Stimulated activated effector memory CD8-positive, alpha-beta T cell treated with anti-CD3 and anti-CD28 coated beads, Interleukin-12 subunit alpha, Interleukin-12 subunit beta, amount 100 ng/mL, for 72 hours (primary cell): ENCODE results near the gene THOC7.
A peak's percentile ranks its signal among the peaks of the same experiment; 100 is the strongest.

Experiments used
- ATAC-seq: fragments of 150-1000 bp; cut with Tn5 transposase; 2 replicates; pipeline ENCODE4 v1.10.0; 2021
- DNase-seq, 2 donors: peaks; one replicate each; pipeline ENCODE4 v3.0.0; 2021 to 2022; ENCODE audit warnings: low spot score in 2 of 2
- H3K27ac Mint-ChIP-seq: one replicate; pipeline ENCODE4 v1.8.0; 2022; ENCODE audit warnings: mild to moderate bottlenecking, mixed read lengths
- H3K36me3 Mint-ChIP-seq: one replicate; pipeline ENCODE4 v1.8.0; 2022; ENCODE audit warnings: mild to moderate bottlenecking, mixed read lengths
- H3K4me1 Mint-ChIP-seq: one replicate; pipeline ENCODE4 v1.8.0; 2022; ENCODE audit warnings: mixed read lengths
- H3K4me3 Mint-ChIP-seq: one replicate; pipeline ENCODE4 v1.8.0; 2022; ENCODE audit warnings: mild to moderate bottlenecking, mixed read lengths
- H3K9me3 Mint-ChIP-seq: one replicate; pipeline ENCODE4 v1.8.0; 2022; ENCODE audit warnings: mixed read lengths

The THOC7 gene

DNA sequence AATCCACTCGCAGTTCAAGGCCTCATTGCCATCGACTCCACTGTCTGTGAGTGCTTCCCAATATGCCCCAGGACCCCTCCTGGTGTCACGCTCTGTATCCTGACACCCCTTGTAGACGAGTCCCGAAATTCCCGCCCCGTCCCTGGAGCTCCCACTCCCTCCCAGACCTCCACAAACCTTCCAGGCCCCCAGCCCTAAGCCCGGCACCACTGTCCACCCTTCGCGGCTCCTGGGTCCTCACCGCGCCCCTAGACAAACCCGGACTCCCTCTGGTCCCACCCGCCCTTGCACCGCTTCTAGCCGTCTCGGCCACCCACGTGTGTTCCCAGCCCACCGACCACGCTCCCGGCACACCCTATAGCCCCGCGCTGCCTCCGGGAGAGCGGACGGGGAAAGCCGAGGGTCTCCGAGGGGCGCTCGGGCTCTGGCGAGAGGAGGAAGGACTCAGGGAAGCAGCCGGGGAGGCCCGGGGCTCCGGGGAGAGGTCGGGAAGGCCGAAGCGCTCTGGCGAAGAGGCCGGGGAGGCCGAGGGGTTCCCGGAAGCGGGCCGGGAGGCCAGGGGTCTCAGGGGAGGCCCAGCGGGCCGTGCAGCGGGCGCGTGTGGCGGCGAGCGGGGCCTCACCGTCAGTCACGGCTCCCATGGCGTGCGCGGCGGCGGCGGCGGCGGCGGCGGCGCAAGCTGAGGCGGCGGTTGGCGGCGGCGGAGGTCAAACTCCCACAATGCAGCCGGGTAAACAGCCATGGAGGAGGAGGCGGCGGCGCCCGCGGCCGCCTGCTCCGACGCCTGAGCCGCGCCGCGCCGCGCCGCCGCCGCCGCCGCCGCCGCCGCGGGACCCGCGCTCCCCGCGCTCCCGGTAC is at the start of gene THOC7, which contains the start of gene ATXN7:
Gene THOC7, minus strand, starts transcription at position 656 of the 858 bp plus-strand sequence. Its CDS starts 15 bp downstream, at position 641.
Gene ATXN7, plus strand, starts transcription at position 718 of the 858 bp plus-strand sequence. CDS start 48,732 bp downstream, outside the sequence.
- peaks cover 44% of the 10 kb centered on the region for H3K36me3 Mint-ChIP-seq
- DNase-seq, result peak; percentile 58 to 83
- H3K9me3 Mint-ChIP-seq, result no peaks in the 10 kb centered on the region
- peak within 1 kb of the TSS; percentile 99 for H3K27ac Mint-ChIP-seq
- ATAC-seq, result peak; percentile 85
- peak within 1 kb of the TSS; percentile 75 for H3K4me3 Mint-ChIP-seq
- peaks cover 48% of the 10 kb centered on the region for H3K4me1 Mint-ChIP-seq

DNA sequence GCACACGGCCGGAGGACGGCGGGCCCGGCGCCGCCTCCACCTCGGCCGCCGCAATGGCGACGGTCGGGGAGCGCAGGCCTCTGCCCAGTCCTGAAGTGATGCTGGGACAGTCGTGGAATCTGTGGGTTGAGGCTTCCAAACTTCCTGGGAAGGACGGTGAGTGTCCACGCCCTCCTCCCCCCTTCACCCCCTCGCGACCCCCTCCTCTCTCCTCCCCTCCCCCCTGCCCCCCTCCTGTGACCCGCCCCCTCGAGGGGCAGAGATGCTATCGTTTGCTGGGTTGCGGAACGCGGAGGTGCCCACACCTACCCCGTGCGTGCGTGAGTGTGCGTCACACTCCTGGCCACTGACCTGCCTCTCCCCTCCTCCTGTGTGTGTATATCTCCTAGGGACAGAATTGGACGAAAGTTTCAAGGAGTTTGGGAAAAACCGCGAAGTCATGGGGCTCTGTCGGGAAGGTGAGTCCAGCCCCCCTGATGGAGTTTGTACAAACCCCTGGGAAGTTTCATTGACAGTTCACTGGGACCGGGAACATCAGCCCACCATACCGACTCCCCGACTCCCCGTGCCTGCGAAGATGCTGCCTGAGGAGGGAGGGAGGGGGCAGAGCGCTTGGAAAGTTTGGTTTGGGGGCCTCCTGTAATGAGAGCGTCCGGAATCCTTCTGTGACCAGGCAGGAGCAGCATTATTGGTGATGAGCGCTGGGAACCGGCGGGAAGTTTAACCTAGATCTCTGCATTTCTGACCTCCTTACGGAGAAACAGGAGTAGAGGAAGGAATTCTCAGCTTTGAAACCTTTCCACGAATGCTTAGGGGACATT is 49.4 kb upstream of the THOC7 start:
- Mint-ChIP-seq H3K36me3 (peaks cover 70% of the 10 kb centered on the region), H3K9me3 (no peaks in the 10 kb centered on the region), H3K4me1 (peaks cover 51% of the 10 kb centered on the region), H3K4me3 (peak overlapping the region; percentile 85), H3K27ac (peak overlapping the region; percentile 93)
- peak in 1 of 2 donors; percentile 68 for DNase-seq
- peak; percentile 51 for ATAC-seq

DNA sequence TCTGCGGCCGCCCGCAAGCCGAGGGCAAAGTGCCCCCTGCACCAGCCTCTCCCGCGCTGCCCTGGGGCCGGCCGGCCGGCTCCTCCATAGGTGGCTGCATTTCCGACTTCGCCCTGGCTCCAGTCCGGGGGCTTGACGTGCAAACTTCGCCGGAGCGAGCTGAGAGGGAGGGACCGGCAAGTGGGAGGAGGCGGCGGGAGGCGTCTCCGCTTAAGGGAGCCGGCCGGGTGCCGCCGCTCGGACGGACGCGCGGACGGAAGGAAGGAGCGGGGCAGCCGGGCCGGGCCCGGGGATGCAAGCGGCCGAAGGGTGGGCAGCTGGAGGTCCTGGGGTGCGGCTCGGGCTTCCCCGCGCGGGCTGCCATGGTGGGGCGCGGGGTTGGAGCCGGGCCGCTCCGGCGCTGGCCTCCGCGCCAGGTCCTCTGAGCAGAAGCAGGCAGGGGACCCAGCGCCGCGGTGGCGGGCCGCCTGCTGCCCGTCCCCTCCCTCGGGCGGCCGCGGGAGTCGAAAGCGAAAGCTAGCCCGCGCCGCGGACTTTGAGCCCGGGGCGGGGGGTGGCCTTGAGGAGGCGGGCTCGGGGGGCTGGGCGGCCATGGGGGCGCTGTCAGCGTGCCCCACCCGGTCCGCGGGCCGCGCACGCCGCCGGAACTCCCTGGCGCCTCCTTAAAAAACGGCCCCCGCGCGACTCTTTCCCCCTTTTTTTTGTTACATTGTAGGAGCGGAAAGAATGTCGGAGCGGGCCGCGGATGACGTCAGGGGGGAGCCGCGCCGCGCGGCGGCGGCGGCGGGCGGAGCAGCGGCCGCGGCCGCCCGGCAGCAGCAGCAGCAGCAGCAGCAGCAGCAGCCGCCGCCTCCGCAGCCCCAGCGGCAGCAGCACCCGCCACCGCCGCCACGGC is 48.5 kb upstream of the THOC7 start, which contains the start of gene SCAANT1:
Gene SCAANT1, minus strand, starts transcription at position 511 of the 895 bp plus-strand sequence.
- Mint-ChIP-seq H3K36me3 (peaks cover 61% of the 10 kb centered on the region), H3K9me3 (no peaks in the 10 kb centered on the region), H3K4me1 (peaks cover 43% of the 10 kb centered on the region), H3K4me3 (peak within 1 kb of the TSS; percentile 85), H3K27ac (peak within 1 kb of the TSS; percentile 93)
- DNase-seq (peak; percentile 68 to 88), ATAC-seq (peak; percentile 82)

DNA sequence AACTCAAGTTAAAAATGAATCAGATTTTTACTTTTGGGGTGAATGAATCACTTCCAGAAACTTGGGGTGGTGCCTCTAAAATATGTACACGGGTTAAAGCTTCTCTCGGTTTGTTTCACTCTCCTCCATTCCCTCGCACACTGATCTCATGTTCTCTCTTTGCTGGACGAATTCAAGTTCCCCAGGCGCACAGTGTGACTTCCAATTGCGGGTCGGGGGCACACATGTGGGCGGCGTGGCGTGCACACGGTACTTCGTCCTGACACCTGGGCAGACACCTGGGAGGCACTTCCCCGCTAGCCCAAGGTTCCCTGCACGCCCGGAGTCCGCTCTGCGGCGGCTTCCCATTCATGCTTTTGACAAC is 47.9 kb upstream of the THOC7 start:
- H3K9me3 Mint-ChIP-seq, result no peaks in the 10 kb centered on the region
- H3K4me1 Mint-ChIP-seq, result peaks cover 41% of the 10 kb centered on the region
- H3K36me3 Mint-ChIP-seq, result peaks cover 55% of the 10 kb centered on the region
- H3K27ac Mint-ChIP-seq, result peak overlapping the region; percentile 93
- H3K4me3 Mint-ChIP-seq, result peak overlapping the region; percentile 85
- DNase-seq, result no peak
- peak; percentile 68 for ATAC-seq

DNA sequence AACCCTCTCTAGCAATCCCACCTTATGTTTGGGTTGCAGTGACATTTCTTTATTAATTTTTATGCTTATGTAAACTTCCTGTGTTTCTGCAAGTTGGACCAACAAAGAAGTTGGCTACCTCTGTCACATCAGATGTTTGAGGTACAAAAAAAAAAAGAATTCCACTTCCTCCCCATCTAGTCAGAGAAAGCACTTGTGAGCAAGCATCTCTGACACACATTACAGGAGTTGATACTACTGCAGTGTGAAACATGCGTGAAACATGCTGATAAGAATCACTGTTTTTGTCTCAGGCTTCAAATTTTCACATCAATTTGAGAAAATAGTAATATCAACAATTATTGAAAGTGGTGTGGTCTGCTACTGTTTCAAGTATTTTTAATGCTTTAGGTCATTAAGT is 47.3 kb upstream of the THOC7 start:
- H3K36me3 Mint-ChIP-seq, result peaks cover 50% of the 10 kb centered on the region
- H3K4me3 Mint-ChIP-seq, result peak overlapping the region; percentile 85
- H3K27ac Mint-ChIP-seq, result peak overlapping the region; percentile 93
- no peak for DNase-seq
- peaks cover 40% of the 10 kb centered on the region for H3K4me1 Mint-ChIP-seq
- H3K9me3 Mint-ChIP-seq, result no peaks in the 10 kb centered on the region
- peak; percentile 57 for ATAC-seq

DNA sequence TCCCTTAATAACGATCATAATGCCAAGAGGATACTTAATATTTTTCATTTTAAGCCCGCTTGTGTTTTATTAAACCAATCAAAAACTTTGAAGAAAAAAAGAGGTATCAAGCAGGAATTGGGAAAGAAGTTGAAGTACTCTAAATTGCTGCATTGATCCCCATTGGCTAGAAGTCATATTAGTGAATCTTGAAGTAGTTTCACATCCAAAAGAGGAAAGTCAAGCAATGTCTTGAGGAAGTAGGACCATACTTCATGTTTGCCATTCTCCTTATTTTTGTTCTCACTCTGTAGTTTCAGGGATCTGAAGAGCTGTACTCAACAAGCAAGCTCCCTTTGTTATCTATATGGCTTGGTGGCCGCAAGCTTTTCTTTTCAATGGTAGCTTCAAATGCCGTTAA is 46.4 kb upstream of the THOC7 start:
- H3K4me3 Mint-ChIP-seq, result no peak overlapping the region
- H3K27ac Mint-ChIP-seq, result peak overlapping the region; percentile 93
- ATAC-seq, result no peak
- no peaks in the 10 kb centered on the region for H3K9me3 Mint-ChIP-seq
- peaks cover 40% of the 10 kb centered on the region for H3K4me1 Mint-ChIP-seq
- peaks cover 50% of the 10 kb centered on the region for H3K36me3 Mint-ChIP-seq
- DNase-seq, result no peak

DNA sequence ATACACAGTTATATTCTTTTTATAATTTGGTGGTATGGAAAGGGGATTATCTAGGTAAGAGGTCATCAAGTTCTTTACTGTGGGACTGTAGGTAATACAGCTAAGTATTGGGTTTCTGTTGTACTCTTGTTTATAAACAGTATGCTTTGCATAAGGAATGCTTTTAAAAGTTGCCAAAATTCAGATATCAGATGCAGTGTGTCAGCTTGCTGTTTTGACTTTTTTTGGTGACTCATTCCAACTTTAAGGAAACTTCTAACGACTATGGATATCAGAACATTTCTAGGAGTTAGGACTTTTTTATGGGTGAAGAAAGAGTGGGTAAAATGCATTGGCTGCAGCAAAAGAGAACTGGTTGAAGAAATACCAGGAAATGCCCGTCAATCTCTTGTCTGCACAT is 45.8 kb upstream of the THOC7 start:
- no peak for DNase-seq
- Mint-ChIP-seq H3K4me3 (no peak overlapping the region), H3K36me3 (peaks cover 50% of the 10 kb centered on the region), H3K9me3 (no peaks in the 10 kb centered on the region), H3K27ac (no peak overlapping the region), H3K4me1 (peaks cover 41% of the 10 kb centered on the region)
- ATAC-seq, result no peak

DNA sequence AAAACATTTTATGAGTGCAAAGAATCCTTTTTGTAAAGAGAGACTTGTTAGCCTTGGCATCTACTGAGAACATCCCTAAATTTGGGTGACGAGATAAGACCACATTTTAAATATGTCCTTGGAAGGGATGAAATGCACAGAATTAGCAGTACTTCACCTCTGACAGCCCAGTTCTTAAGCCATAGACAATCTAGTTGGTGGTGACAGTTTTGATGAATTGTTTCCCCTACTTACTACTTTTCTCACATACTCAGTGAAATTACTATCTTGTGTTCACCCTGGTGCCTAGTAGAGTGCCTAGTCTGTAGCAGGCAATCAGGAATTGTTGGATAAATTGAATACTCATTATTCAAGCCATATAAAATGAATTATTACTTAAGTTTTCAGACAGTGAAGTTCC is 45.2 kb upstream of the THOC7 start:
- peak overlapping the region; percentile 44 for H3K27ac Mint-ChIP-seq
- H3K9me3 Mint-ChIP-seq, result no peaks in the 10 kb centered on the region
- no peak overlapping the region for H3K4me3 Mint-ChIP-seq

DNA sequence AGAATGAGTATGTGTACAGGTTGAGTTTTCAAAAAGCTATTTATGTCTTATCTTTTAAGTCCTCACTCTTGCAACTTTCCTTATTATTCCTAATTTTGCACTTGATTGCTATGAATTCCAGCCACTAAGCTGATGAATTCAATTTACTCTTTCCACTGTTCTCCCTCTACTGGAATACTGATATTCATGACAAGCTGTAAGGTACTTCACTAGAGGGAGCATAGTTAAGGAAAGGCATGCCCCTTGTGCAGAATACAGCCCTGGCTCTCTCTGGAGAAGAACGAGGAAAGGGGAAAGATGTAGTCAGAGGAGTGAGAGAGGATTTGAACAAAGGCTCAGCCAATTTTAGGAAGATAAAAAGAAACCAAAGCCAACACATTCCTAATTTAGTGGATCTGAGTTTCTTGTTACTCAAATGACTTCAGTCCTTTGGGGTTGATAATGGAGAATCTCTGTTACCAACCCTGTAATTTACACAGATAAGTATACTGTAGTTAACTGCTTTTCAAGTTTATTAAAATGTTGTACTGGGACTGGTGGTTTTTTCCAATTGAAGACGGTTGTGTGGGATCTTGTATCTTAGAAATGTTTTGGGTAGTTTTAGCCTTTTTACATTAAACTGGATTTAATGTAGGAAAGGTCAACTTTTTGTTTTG is 44.6 kb upstream of the THOC7 start:
- DNase-seq, result no peak
- no peak overlapping the region for H3K4me3 Mint-ChIP-seq
- peaks cover 46% of the 10 kb centered on the region for H3K36me3 Mint-ChIP-seq

More for the DNA sequence above, 45.2 kb upstream of the THOC7 start:
- peaks cover 49% of the 10 kb centered on the region for H3K36me3 Mint-ChIP-seq
- DNase-seq, result no peak
- no peak for ATAC-seq
- peaks cover 35% of the 10 kb centered on the region for H3K4me1 Mint-ChIP-seq

DNA sequence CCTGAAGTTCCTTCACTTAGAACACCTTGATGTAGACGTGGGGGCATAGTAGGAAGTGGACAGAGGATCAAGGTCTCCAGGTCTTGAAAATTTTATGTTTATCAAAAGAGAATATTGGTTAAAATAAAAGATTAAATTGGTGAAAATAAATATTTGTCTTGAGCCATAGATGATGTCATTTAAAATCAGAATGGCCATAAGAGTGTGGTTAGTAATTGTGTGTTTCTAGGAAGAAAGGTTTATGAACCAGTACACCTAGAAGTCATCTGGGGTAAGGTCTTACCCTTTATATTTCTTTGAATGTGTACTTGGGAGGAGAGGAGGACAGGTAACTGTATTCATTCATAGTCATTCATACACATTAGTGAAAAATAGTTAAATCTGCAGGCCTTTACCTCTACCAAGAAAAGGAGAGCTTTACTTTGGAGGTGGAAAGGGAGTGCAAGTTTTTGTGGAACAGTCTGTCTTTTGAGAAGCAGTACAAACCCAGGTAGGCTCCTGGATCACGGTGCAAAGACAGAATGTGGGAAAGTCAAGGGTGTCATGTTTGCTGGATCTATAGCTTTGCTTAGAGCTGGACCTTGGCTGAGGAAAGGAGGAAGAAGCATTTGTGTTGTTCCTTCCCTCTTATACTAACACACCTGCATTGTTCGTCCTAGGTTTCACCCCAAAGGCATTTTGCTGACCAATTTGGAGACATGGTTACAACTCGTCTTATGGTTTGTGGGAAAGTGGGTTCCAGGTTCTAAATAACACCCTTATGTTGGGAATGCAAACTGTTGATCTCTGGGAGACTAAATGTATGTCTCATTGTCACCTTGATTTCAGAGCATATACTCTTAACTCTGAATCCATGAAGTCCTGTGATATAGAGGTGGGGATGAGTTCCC is 42.4 kb upstream of the THOC7 start:
- no peak overlapping the region for H3K27ac Mint-ChIP-seq
- peaks cover 43% of the 10 kb centered on the region for H3K36me3 Mint-ChIP-seq
- no peak overlapping the region for H3K4me3 Mint-ChIP-seq
- ATAC-seq, result no peak
- no peaks in the 10 kb centered on the region for H3K9me3 Mint-ChIP-seq
- peaks cover 18% of the 10 kb centered on the region for H3K4me1 Mint-ChIP-seq
- DNase-seq, result no peak

More for the DNA sequence above, 44.6 kb upstream of the THOC7 start:
- peaks cover 30% of the 10 kb centered on the region for H3K4me1 Mint-ChIP-seq
- H3K9me3 Mint-ChIP-seq, result no peaks in the 10 kb centered on the region
- H3K27ac Mint-ChIP-seq, result peak overlapping the region; percentile 44
- no peak for ATAC-seq

DNA sequence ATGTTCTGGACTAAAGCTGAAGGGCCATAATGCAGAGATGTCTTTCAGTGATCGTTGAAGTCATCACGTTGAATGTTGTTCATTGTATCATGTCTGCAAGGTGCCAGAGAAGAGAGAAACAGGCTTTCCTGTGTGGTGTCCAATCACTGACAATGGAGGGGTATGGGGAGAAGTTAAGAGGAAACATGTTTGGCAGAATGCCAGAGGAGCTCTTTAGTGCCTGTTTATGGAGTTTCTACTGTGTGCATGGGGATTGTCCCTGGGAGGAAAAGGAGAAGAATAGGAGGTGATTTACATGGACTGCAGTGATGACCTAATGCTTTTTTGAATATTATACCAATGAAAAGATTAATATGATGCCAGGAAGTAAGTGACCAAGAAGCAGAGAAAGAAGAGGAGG is 36.9 kb upstream of the THOC7 start:
- no peaks in the 10 kb centered on the region for H3K9me3 Mint-ChIP-seq
- H3K27ac Mint-ChIP-seq, result peak overlapping the region; percentile 85
- H3K4me3 Mint-ChIP-seq, result no peak overlapping the region
- peaks cover 59% of the 10 kb centered on the region for H3K36me3 Mint-ChIP-seq
- DNase-seq, result no peak
- H3K4me1 Mint-ChIP-seq, result peaks cover 28% of the 10 kb centered on the region
- no peak for ATAC-seq

DNA sequence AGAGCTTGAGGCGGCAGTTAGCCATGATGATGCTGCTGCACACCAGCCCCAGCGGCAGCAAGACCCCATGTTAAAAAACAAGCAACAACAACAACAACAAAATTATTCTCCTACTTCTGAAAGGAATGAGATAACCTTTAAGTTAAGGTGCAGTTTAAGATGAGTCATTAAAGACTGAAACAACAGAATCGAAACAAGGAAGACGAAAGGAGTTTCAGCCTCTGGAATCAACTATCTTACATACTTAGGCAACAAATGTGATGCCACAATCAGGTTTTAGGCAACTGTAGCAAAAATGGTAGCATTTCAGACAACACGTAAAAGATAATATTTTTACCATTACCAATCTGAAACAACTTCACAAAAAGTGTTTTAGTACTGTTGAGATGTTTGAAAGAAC is 36.4 kb upstream of the THOC7 start:
- ATAC-seq, result no peak
- Mint-ChIP-seq H3K4me1 (peaks cover 32% of the 10 kb centered on the region), H3K9me3 (no peaks in the 10 kb centered on the region), H3K27ac (peak overlapping the region; percentile 85), H3K4me3 (no peak overlapping the region), H3K36me3 (peaks cover 55% of the 10 kb centered on the region)
- DNase-seq, result no peak

DNA sequence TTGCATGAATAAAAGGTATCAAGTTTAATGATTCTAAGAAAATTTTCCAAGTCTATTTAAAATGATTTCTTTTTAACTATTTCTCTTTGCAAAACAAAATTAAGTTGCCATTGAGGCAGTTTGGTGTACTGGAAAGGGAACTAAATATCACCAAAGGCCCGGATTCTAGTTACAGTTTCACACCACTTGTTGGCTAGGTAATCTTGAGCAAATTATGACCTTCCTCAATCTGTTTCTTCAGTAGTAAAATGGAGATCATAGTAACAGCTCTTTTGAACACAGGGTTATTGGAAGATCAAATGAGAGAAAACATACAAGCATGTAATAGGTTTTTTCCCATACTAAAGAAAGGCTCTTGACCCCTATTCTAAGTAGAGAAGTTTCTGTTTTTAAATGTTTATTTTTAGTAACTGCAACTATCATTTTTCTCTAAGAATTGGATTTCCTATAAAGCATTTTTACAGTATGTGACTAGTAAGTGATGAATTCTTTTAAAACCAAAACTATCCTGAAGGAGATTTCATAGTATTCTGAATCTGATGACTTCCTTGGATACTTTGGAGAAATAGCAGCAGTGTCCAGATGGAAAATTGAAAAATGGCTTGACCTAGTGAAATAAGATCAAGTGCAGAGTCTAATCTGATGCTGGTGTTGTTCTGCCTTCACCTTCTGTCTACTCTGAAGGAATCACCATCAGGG is 32.9 kb upstream of the THOC7 start:
- peaks cover 53% of the 10 kb centered on the region for H3K4me1 Mint-ChIP-seq
- H3K4me3 Mint-ChIP-seq, result peak overlapping the region; percentile 59
- H3K9me3 Mint-ChIP-seq, result no peaks in the 10 kb centered on the region
- no peak for DNase-seq
- peak overlapping the region; percentile 94 for H3K27ac Mint-ChIP-seq
- ATAC-seq, result no peak
- H3K36me3 Mint-ChIP-seq, result peaks cover 28% of the 10 kb centered on the region
